ENCODE results near the gene LRMDA. TPM values are rescaled to one million over a fixed set of nuclear protein-coding genes. Genes with fewer than 3 reads are reported as not detected.

The LRMDA gene
- total RNA-seq, 6 experiments from 2014 or later, result 0.32 TPM; not detected in 5

- TF ChIP-seq CTCF (IDR thresholded peaks at IDR 0.05), result no peak
- DNase-seq, result no peak
- Mint-ChIP-seq H3K9me3 (no peaks in the 10 kb centered on the region), H3K36me3 (ENCODE audit: low read depth) (no peaks in the 10 kb centered on the region), H3K27ac (no peak overlapping the region), H3K27me3 (ENCODE audit: insufficient read depth) (peaks cover 10% of the 10 kb centered on the region), H3K4me1 (ENCODE audit: low read depth) (peaks cover 32% of the 10 kb centered on the region), H3K4me3 (no peak overlapping the region)
These were observed 1117.3 kb downstream of the LRMDA start for GRCh38 chr10:76548716-76549115.

GRCh38 chr10:76549171-76549570, 1117.7 kb downstream of the LRMDA start:
- H3K4me1 Mint-ChIP-seq (ENCODE audit: low read depth), result peaks cover 29% of the 10 kb centered on the region

GRCh38 chr10:76550806-76551205, 1119.4 kb downstream of the LRMDA start:
- Mint-ChIP-seq H3K4me1 (ENCODE audit: low read depth) (peaks cover 22% of the 10 kb centered on the region), H3K36me3 (ENCODE audit: low read depth) (no peaks in the 10 kb centered on the region), H3K27ac (no peak overlapping the region), H3K4me3 (no peak overlapping the region), H3K9me3 (no peaks in the 10 kb centered on the region), H3K27me3 (ENCODE audit: insufficient read depth) (peaks cover 13% of the 10 kb centered on the region)
- no peak for TF ChIP-seq CTCF (IDR thresholded peaks at IDR 0.05)
- DNase-seq, result peak; percentile 3

More at GRCh38 chr10:76549171-76549570, 1117.7 kb downstream of the LRMDA start:
- peaks cover 11% of the 10 kb centered on the region for H3K27me3 Mint-ChIP-seq (ENCODE audit: insufficient read depth)
- no peak overlapping the region for H3K4me3 Mint-ChIP-seq
- H3K27ac Mint-ChIP-seq, result no peak overlapping the region
- H3K36me3 Mint-ChIP-seq (ENCODE audit: low read depth), result no peaks in the 10 kb centered on the region
- no peak for DNase-seq
- no peak for TF ChIP-seq CTCF (IDR thresholded peaks at IDR 0.05)
- no peaks in the 10 kb centered on the region for H3K9me3 Mint-ChIP-seq

- Mint-ChIP-seq H3K27me3 (ENCODE audit: insufficient read depth) (peaks cover 18% of the 10 kb centered on the region), H3K4me1 (ENCODE audit: low read depth) (peaks cover 20% of the 10 kb centered on the region), H3K27ac (no peak overlapping the region), H3K36me3 (ENCODE audit: low read depth) (no peaks in the 10 kb centered on the region), H3K9me3 (no peaks in the 10 kb centered on the region), H3K4me3 (no peak overlapping the region)
- TF ChIP-seq CTCF (IDR thresholded peaks at IDR 0.05), result no peak
- DNase-seq, result no peak
These were observed 1120.9 kb downstream of the LRMDA start for GRCh38 chr10:76552091-76552873.

- Mint-ChIP-seq H3K9me3 (no peaks in the 10 kb centered on the region), H3K4me3 (no peak overlapping the region), H3K27me3 (ENCODE audit: insufficient read depth) (peaks cover 19% of the 10 kb centered on the region), H3K27ac (no peak overlapping the region), H3K36me3 (ENCODE audit: low read depth) (no peaks in the 10 kb centered on the region), H3K4me1 (ENCODE audit: low read depth) (peaks cover 23% of the 10 kb centered on the region)
- no peak for TF ChIP-seq CTCF (IDR thresholded peaks at IDR 0.05)
- DNase-seq, result no peak
These were observed 1122.0 kb downstream of the LRMDA start for GRCh38 chr10:76553263-76554032.
